ENCODE results near the gene TRABD2A.

Gene TRABD2A

GRCh38 chr2:84849271-84849952, 31.5 kb downstream of the TRABD2A start:
- DNase-seq = peak; percentile 97

GRCh38 chr2:84847326-84848050, 33.4 kb downstream of the TRABD2A start:
- no peak for DNase-seq

GRCh38 chr2:84846741-84847142, 34.1 kb downstream of the TRABD2A start:
- DNase-seq = peak; percentile 3

- DNase-seq = no peak
Measured at GRCh38 chr2:84846041-84846663, 34.7 kb downstream of the TRABD2A start.

- DNase-seq = no peak
Measured at GRCh38 chr2:84844141-84844540, 36.7 kb downstream of the TRABD2A start.

- DNase-seq = no peak
Measured at GRCh38 chr2:84841577-84841976, 39.3 kb downstream of the TRABD2A start.

- no peak for DNase-seq
Measured at GRCh38 chr2:84840306-84840705, 40.6 kb downstream of the TRABD2A start.

- DNase-seq = no peak
Measured at GRCh38 chr2:84839851-84840250, 41.0 kb downstream of the TRABD2A start.

- no peak for DNase-seq
Measured at GRCh38 chr2:84838434-84839145, 42.3 kb downstream of the TRABD2A start.

GRCh38 chr2:84836215-84836614, 44.7 kb downstream of the TRABD2A start:
- DNase-seq = no peak

GRCh38 chr2:84833481-84834150, 47.3 kb downstream of the TRABD2A start:
- DNase-seq = no peak

GRCh38 chr2:84832772-84833461, 48.0 kb downstream of the TRABD2A start:
- no peak for DNase-seq

- no peak for DNase-seq
Measured at GRCh38 chr2:84830758-84831500, 50.0 kb downstream of the TRABD2A start.

GRCh38 chr2:84830095-84830494, 50.8 kb downstream of the TRABD2A start:
- DNase-seq = no peak

GRCh38 chr2:84829693-84830092, 51.2 kb downstream of the TRABD2A start:
- DNase-seq = no peak

GRCh38 chr2:84827978-84828575, 52.8 kb downstream of the TRABD2A start:
- no peak for DNase-seq

- DNase-seq = no peak
Measured at GRCh38 chr2:84823788-84824187, 57.1 kb downstream of the TRABD2A start.

GRCh38 chr2:84823229-84823628, 57.7 kb downstream of the TRABD2A start:
- no peak for DNase-seq

GRCh38 chr2:84821806-84822205, 59.1 kb downstream of the TRABD2A start:
- DNase-seq = no peak

- DNase-seq = no peak
Measured at GRCh38 chr2:84817239-84817655, 63.6 kb downstream of the TRABD2A start.

- DNase-seq = no peak
Measured at GRCh38 chr2:84816426-84817026, 64.4 kb downstream of the TRABD2A start.

All from DMS 273 treated with DMSO at 0.1 percent for 48 hours (cell line).